Hepatocyte (in vitro differentiated cells): ENCODE data around the gene CFAP92. TPM values are rescaled to one million over a fixed set of nuclear protein-coding genes. Genes with fewer than 3 reads are reported as not detected.

Experiments used
- DNase-seq: peaks from one replicate; pipeline ENCODE4 v3.0.0-alpha.2; 2016; ENCODE audit warnings: low spot score
- H2AFZ ChIP-seq: fragments of 200-600 bp; sonication (generic); 2 replicates; pipeline ENCODE4 v1.6.0; 2016; ENCODE audit warnings: antibody characterized with exemption, mild to moderate bottlenecking
- H3K27ac ChIP-seq: fragments of 200-600 bp; sonication (generic); 2 replicates; pipeline ENCODE4 v1.5.1; 2016; ENCODE audit warnings: mild to moderate bottlenecking
- H3K27me3 ChIP-seq: fragments of 200-600 bp; sonication (generic); 2 replicates; pipeline ENCODE4 v1.6.1; 2016
- H3K36me3 ChIP-seq: fragments of 200-600 bp; sonication (generic); replicated peaks from 2 replicates; pipeline ENCODE4 v1.5.1; 2016; ENCODE audit warnings: low read depth; ENCODE audit not compliant: insufficient read depth
- H3K4me1 ChIP-seq: fragments of 200-600 bp; sonication (generic); 2 replicates; pipeline ENCODE4 v1.5.1; 2016; ENCODE audit warnings: mild to moderate bottlenecking, moderate library complexity; ENCODE audit not compliant: insufficient read depth
- H3K4me2 ChIP-seq: fragments of 200-600 bp; sonication (generic); 2 replicates; pipeline ENCODE4 v1.6.0; 2016
- H3K4me3 ChIP-seq: fragments of 200-600 bp; sonication (generic); 2 replicates; pipeline ENCODE4 v1.5.1; 2016; ENCODE audit warnings: mild to moderate bottlenecking
- H3K79me2 ChIP-seq: fragments of 200-600 bp; sonication (generic); 2 replicates; pipeline ENCODE4 v1.6.0; 2017; ENCODE audit warnings: mild to moderate bottlenecking
- H3K9me2 ChIP-seq: fragments of 200-600 bp; sonication (generic); replicated peaks from 2 replicates; pipeline ENCODE4 v1.6.0; 2017; ENCODE audit warnings: mild to moderate bottlenecking; ENCODE audit not compliant: insufficient read depth
- H3K9me3 ChIP-seq: fragments of 200-600 bp; sonication (generic); 2 replicates; pipeline ENCODE4 v1.5.1; 2016; ENCODE audit warnings: low read depth, mild to moderate bottlenecking
- H4K20me1 ChIP-seq: fragments of 200-600 bp; sonication (generic); 2 replicates; pipeline ENCODE4 v1.6.0; 2016; ENCODE audit warnings: mild to moderate bottlenecking; ENCODE audit not compliant: insufficient read depth, poor library complexity, severe bottlenecking
- CTCF ChIP-seq: fragments of 200-600 bp; sonication (generic); IDR thresholded peaks from 2 replicates; pipeline ENCODE4 v1.5.1; 2016; ENCODE audit warnings: antibody characterized with exemption, mild to moderate bottlenecking; ENCODE audit not compliant: poor library complexity
- EZH2 ChIP-seq: fragments of 200-600 bp; sonication (generic); IDR thresholded peaks from 2 replicates; pipeline ENCODE4 v1.6.1; 2016; ENCODE audit warnings: antibody characterized with exemption, mild to moderate bottlenecking, borderline replicate concordance
- EZH2phosphoT487 ChIP-seq: fragments of 200-600 bp; sonication (generic); IDR thresholded peaks from one replicate; pipeline ENCODE4 v1.6.1; 2018; ENCODE audit warnings: antibody characterized with exemption, mild to moderate bottlenecking, low read depth, moderate library complexity; ENCODE audit not compliant: unreplicated experiment, severe bottlenecking
- WGBS: methylation state at CpG from one replicate; pipeline ENCODE4 v1.1.6; 2016; ENCODE audit warnings: low lambda C conversion rate; ENCODE audit errors: missing lambda C conversion rate; 5-methylcytosine and 5-hydroxymethylcytosine counted together
- polyA plus RNA-seq: library from polyadenylated mRNA; unstranded; fragments of >200 nt; fragmentation: Nextera tagmentation; extraction: Ambion mirVana; gene quantifications from 2 replicates; pipeline ENCODE4 v1.2.1, GENCODE V29; 2016
- total RNA-seq: library from RNA; depleted of rRNA; stranded (reverse); fragments of >200 nt; gene quantifications from 2 replicates; pipeline ENCODE4 v1.2.3, GENCODE V29; 2014

Gene CFAP92
- total and polyA plus RNA-seq, 2 experiments from 2014 or later = 0.17 to 0.35 TPM

GRCh38 chr3:128988286-128988685 lies 5.6 kb downstream of the CFAP92 start:
- 92% methylated on average over 8 of the region's 8 CpGs for WGBS
- H2AFZ ChIP-seq = no peak overlapping the region
- no peak for DNase-seq
- no peaks in the 10 kb centered on the region for H3K9me2 ChIP-seq
- no peaks in the 10 kb centered on the region for H3K4me1 ChIP-seq
- H3K79me2 ChIP-seq = no peaks in the 10 kb centered on the region
- no peaks in the 10 kb centered on the region for H3K36me3 ChIP-seq
- H3K4me2 ChIP-seq = no peak overlapping the region
- H4K20me1 ChIP-seq = no peaks in the 10 kb centered on the region
- TF ChIP-seq EZH2 (no peak), EZH2phosphoT487 (no peak), CTCF (no peak)
- H3K27me3 ChIP-seq = peaks cover 8% of the 10 kb centered on the region
- no peak overlapping the region for H3K4me3 ChIP-seq
- H3K9me3 ChIP-seq = no peaks in the 10 kb centered on the region
- H3K27ac ChIP-seq = no peak overlapping the region

DNA sequence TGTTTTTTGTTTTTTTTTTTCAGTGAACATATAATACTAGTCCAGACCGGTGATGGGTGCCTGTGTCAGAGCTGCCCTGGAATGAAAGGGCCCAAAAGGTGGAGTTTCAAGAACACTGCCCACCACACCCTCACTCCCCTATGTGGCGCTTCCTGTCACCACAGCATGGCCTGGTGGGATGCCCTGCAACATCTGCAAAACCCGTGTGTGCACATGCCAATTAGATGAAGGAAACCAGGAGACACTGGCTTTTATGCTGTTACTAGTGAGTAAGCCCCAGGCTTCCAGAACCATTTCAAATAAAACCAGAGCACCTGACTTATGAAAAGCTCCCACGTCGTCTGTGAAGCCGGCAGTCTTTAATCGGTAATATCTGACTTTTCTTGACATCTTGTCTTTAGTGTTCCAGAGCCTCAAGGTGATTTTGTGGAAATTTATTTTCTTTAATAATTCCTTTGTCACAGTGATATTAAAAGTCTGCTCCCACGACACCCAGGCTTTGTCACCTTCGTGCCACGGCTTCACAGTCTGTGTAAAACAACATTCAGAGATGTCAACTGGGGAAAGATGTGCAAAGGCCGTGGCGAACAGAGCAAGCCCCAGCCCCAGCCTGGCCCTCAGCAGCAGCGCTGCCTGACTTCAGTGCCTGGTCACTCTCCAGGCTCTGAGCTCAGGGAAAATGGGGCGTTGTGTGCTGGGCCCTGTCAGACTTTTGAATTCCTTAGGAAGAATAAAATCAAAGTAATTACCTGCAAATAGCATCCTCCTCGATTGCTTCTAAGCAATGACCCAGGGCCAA lies 6.4 kb downstream of the CFAP92 start:
- Histone ChIP-seq H3K36me3 (no peaks in the 10 kb centered on the region), H3K4me1 (no peaks in the 10 kb centered on the region), H2AFZ (no peak overlapping the region), H4K20me1 (no peaks in the 10 kb centered on the region), H3K9me2 (no peaks in the 10 kb centered on the region), H3K9me3 (no peaks in the 10 kb centered on the region), H3K4me3 (no peak overlapping the region), H3K79me2 (no peaks in the 10 kb centered on the region), H3K27ac (no peak overlapping the region), H3K4me2 (no peak overlapping the region), H3K27me3 (peaks cover under 1% of the 10 kb centered on the region)
- WGBS = 83% methylated on average over 15 of the region's 15 CpGs
- no peak for DNase-seq
- TF ChIP-seq EZH2 (no peak), CTCF (no peak), EZH2phosphoT487 (no peak)

DNA sequence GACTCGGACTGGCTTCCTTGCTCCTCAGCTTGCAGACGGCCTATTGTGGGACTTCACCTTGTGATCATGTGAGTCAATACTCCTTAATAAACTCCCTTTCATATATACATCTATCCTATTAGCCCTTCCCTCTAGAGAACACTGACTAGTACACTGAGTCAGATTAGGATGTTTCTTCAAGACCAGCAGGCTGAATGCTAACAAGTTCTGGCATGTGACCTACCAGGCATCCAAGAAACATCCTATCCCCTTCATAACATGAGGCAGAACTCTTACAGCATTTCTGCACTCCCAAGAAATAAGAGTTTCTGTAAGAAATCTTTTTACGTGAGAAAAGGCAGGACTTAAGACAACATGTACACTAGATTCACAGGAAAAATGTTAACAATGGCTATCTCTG lies 9.3 kb downstream of the CFAP92 start:
- H3K4me1 ChIP-seq = no peaks in the 10 kb centered on the region
- H3K9me2 ChIP-seq = no peaks in the 10 kb centered on the region
- 87% methylated on average over 3 of the region's 3 CpGs for WGBS
- no peaks in the 10 kb centered on the region for H3K36me3 ChIP-seq
- no peaks in the 10 kb centered on the region for H3K27me3 ChIP-seq
- H3K4me3 ChIP-seq = no peak overlapping the region
- TF ChIP-seq EZH2phosphoT487 = no peak
- no peak for TF ChIP-seq CTCF
- TF ChIP-seq EZH2 = no peak
- no peaks in the 10 kb centered on the region for H3K9me3 ChIP-seq
- H4K20me1 ChIP-seq = no peaks in the 10 kb centered on the region
- no peaks in the 10 kb centered on the region for H3K79me2 ChIP-seq
- DNase-seq = no peak
- H3K4me2 ChIP-seq = no peak overlapping the region
- no peak overlapping the region for H3K27ac ChIP-seq
- H2AFZ ChIP-seq = no peak overlapping the region
